ENCODE data around the gene CDKN1B.

CDKN1B gene

DNA sequence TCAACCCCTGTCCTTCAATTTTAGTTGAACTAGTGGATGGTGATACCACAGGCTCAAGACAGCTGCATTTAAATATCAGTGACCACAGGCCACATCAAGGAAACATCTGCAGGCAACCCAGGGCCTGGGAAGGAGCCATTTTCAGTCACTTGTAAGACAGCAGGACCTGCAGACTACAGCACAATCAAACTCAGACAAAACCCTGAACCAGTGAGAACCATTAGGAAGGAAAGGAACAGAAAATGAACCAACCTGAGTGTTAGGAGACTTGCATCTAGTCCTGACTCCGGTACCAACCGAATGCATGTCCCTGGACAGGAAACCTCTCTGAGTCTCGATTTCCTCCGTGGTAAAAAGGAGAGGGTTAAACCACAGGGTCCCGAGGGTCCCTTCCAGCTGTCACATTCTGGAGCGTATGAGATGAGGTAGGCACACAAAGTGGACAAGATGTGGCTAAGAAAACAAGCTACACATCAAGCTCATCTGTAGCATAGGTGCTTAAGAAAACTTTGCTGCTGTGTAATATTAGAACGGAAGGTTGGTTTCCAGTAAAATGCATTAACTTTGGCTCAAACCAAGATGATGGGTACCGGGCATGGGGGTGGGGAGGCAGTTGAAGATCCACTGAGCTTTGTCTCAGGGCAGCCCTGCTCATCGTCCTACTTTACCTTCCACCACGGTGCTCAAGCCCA lies 1.6 kb upstream of the CDKN1B start:
- H3K36me3 ChIP-seq (ENCODE audit: insufficient read depth, low read length) = peaks cover 3% of the 10 kb centered on the region; the same call in 1 of the 2 replicates

DNA sequence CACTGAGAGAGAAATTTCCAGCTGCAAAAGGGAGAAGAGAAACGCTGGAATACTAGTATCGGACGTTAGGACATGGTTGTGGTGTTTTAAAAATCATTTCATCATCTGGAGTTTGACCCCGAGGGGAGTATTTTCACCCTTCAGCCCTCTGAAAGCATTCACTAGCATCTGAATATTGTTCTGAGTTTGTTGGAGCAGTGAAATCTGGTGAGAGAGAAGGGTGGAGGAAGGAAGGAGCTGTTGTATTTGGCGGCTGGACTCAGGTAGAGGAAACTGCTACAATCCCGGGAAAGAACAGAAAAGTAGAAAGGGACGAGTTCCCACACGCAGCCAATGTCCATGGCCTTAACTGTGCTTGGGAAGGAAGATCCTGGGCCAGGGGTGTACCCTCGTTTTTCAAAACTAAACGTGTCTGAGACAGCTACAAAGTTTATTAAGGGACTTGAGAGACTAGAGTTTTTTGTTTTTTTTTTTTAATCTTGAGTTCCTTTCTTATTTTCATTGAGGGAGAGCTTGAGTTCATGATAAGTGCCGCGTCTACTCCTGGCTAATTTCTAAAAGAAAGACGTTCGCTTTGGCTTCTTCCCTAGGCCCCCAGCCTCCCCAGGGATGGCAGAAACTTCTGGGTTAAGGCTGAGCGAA lies 896 bp upstream of the CDKN1B start:
- Histone ChIP-seq H3K9ac (ENCODE audit: low read depth, low read length) (peak overlapping the region; percentile 87), H3K36me3 (ENCODE audit: insufficient read depth, low read length) (peaks cover 3% of the 10 kb centered on the region; the same call in 1 of the 2 replicates)

More for the DNA sequence above, 1.6 kb upstream of the CDKN1B start:
- H3K9ac ChIP-seq (ENCODE audit: low read depth, low read length) = peak overlapping the region; percentile 87; the same call in 1 of the 2 replicates
- H3K4me1 ChIP-seq (ENCODE audit: insufficient read depth, low read length) = peaks cover 25% of the 10 kb centered on the region
- no peaks in the 10 kb centered on the region for H3K9me3 ChIP-seq (ENCODE audit: control insufficient read depth, insufficient read depth, low read length)

DNA sequence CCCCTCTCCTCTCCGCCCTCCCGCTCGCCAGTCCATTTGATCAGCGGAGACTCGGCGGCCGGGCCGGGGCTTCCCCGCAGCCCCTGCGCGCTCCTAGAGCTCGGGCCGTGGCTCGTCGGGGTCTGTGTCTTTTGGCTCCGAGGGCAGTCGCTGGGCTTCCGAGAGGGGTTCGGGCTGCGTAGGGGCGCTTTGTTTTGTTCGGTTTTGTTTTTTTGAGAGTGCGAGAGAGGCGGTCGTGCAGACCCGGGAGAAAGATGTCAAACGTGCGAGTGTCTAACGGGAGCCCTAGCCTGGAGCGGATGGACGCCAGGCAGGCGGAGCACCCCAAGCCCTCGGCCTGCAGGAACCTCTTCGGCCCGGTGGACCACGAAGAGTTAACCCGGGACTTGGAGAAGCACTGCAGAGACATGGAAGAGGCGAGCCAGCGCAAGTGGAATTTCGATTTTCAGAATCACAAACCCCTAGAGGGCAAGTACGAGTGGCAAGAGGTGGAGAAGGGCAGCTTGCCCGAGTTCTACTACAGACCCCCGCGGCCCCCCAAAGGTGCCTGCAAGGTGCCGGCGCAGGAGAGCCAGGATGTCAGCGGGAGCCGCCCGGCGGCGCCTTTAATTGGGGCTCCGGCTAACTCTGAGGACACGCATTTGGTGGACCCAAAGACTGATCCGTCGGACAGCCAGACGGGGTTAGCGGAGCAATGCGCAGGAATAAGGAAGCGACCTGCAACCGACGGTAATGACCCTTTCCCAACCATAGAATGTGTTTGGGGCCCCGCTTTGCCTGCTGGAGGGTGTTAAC lies 615 bp downstream of the CDKN1B start:
- peaks cover 25% of the 10 kb centered on the region for H3K4me1 ChIP-seq (ENCODE audit: insufficient read depth, low read length)
- H3K36me3 ChIP-seq (ENCODE audit: insufficient read depth, low read length) = peaks cover 3% of the 10 kb centered on the region; the same call in 1 of the 2 replicates
- H3K9ac ChIP-seq (ENCODE audit: low read depth, low read length) = peak overlapping the region; percentile 87
- no peaks in the 10 kb centered on the region for H3K9me3 ChIP-seq (ENCODE audit: control insufficient read depth, insufficient read depth, low read length)

More for the DNA sequence above, 896 bp upstream of the CDKN1B start:
- Histone ChIP-seq H3K9me3 (ENCODE audit: control insufficient read depth, insufficient read depth, low read length) (no peaks in the 10 kb centered on the region), H3K4me1 (ENCODE audit: insufficient read depth, low read length) (peaks cover 25% of the 10 kb centered on the region)

DNA sequence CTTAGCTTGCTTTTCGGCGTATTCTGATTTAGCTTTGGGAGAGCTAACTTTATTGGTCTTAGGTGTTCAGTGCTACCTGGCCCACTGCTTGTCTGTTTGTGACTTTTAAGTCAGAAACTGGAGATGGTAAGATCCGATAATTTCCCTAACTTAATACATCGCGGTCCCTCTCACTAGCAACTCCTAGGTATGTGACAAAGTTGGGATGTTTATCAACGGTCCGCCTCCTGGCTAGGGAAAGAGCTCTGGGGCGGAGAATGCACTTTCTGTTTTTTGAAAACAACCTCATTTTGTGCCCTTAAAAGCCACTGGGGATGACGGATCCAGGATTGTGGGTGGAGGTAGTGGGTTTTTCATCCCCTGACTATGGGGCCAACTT lies 1.2 kb downstream of the CDKN1B start:
- peaks cover 3% of the 10 kb centered on the region; the same call in 1 of the 2 replicates for H3K36me3 ChIP-seq (ENCODE audit: insufficient read depth, low read length)
- peaks cover 25% of the 10 kb centered on the region for H3K4me1 ChIP-seq (ENCODE audit: insufficient read depth, low read length)
- peak overlapping the region; percentile 87 for H3K9ac ChIP-seq (ENCODE audit: low read depth, low read length)
- no peaks in the 10 kb centered on the region for H3K9me3 ChIP-seq (ENCODE audit: control insufficient read depth, insufficient read depth, low read length)

DNA sequence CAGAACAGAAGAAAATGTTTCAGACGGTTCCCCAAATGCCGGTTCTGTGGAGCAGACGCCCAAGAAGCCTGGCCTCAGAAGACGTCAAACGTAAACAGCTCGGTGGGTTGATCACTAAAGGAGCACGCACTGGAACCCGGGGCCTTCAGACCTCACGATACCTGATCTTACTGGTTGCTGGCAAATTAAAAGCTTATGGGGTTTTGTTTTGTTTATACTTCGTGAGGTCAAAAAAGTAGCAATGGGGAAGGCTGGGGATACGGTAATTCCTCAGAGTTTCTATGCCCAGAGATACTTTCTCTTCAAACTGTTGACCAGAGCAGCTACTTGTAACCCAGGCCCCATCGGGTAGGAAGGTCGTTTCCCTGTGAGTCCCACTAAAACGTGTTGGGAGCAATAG lies 1.7 kb downstream of the CDKN1B start:
- Histone ChIP-seq H3K9me3 (ENCODE audit: control insufficient read depth, insufficient read depth, low read length) (no peaks in the 10 kb centered on the region), H3K36me3 (ENCODE audit: insufficient read depth, low read length) (peaks cover 3% of the 10 kb centered on the region; the same call in 1 of the 2 replicates), H3K4me1 (ENCODE audit: insufficient read depth, low read length) (peaks cover 23% of the 10 kb centered on the region), H3K9ac (ENCODE audit: low read depth, low read length) (peak overlapping the region; percentile 87; the same call in 1 of the 2 replicates)

DNA sequence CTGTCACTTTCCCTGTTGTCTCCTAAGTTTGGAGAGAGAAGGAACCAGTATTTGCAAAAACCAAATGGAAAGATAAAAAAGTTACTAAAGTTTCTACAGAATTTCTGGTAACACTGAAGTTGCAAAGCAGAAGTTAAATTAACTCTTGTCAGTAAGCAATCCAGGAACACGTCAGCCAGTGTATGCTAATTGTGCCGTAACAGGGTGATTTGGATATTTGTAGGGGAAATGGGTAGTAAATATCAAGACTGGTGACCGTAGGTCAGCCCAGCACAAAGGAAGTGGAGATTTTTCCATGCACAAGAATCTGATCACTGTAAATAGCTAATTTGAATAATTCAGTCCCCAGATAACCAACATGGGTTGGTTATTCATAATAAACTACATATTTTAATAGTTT lies 2.3 kb downstream of the CDKN1B start:
- Histone ChIP-seq H3K4me1 (ENCODE audit: insufficient read depth, low read length) (peaks cover 20% of the 10 kb centered on the region), H3K36me3 (ENCODE audit: insufficient read depth, low read length) (peaks cover 3% of the 10 kb centered on the region; the same call in 1 of the 2 replicates), H3K9me3 (ENCODE audit: control insufficient read depth, insufficient read depth, low read length) (no peaks in the 10 kb centered on the region), H3K9ac (ENCODE audit: low read depth, low read length) (peak overlapping the region; percentile 87; the same call in 1 of the 2 replicates)

DNA sequence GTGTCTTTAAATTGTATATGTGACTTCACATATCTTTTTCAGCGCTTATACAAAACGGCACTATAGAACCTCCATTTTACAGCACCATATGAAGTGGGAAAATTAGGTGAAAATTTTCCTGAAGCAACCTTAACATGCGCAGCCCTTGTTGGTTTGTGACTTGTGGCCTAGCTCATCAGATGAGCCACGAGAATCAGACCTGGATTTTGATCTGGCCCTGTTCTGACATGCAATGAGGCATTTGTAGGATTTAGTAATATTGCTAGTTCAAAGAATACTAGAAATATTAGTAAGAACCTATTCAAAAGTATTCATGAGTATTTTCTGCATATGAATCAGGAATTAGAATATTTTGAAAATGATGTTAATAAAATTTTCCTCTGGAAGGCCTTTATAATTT lies 2.9 kb downstream of the CDKN1B start:
- Histone ChIP-seq H3K36me3 (ENCODE audit: insufficient read depth, low read length) (peaks cover 3% of the 10 kb centered on the region; the same call in 1 of the 2 replicates), H3K4me1 (ENCODE audit: insufficient read depth, low read length) (peaks cover 19% of the 10 kb centered on the region), H3K9ac (ENCODE audit: low read depth, low read length) (no peak overlapping the region), H3K9me3 (ENCODE audit: control insufficient read depth, insufficient read depth, low read length) (no peaks in the 10 kb centered on the region)

DNA sequence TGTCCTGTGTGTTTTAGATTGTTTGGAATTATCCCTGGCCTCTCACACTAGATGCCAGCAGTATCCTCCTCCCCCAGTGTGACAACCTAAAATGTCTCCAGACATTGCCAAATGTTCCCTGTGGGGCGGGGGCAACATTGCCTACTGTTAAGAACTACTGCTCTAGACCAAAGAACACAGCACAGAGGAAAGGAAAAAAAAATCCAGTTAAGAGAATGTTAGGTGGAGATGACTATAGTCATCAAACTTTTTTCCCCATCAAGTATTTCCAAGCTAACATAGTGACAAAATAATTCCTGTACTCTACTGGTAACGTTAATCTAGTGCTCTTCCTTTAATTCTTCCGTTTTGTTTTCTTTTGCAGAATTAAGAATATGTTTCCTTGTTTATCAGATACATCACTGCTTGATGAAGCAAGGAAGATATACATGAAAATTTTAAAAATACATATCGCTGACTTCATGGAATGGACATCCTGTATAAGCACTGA lies 3.5 kb downstream of the CDKN1B start:
- Histone ChIP-seq H3K9me3 (ENCODE audit: control insufficient read depth, insufficient read depth, low read length) (no peaks in the 10 kb centered on the region), H3K36me3 (ENCODE audit: insufficient read depth, low read length) (peaks cover 3% of the 10 kb centered on the region; the same call in 1 of the 2 replicates), H3K4me1 (ENCODE audit: insufficient read depth, low read length) (peaks cover 12% of the 10 kb centered on the region), H3K9ac (ENCODE audit: low read depth, low read length) (no peak overlapping the region)

DNA sequence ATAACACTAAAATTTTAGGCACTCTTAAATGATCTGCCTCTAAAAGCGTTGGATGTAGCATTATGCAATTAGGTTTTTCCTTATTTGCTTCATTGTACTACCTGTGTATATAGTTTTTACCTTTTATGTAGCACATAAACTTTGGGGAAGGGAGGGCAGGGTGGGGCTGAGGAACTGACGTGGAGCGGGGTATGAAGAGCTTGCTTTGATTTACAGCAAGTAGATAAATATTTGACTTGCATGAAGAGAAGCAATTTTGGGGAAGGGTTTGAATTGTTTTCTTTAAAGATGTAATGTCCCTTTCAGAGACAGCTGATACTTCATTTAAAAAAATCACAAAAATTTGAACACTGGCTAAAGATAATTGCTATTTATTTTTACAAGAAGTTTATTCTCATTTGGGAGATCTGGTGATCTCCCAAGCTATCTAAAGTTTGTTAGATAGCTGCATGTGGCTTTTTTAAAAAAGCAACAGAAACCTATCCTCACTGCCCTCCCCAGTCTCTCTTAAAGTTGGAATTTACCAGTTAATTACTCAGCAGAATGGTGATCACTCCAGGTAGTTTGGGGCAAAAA lies 4.1 kb downstream of the CDKN1B start:
- Histone ChIP-seq H3K9me3 (ENCODE audit: control insufficient read depth, insufficient read depth, low read length) (no peaks in the 10 kb centered on the region), H3K4me1 (ENCODE audit: insufficient read depth, low read length) (peaks cover 11% of the 10 kb centered on the region; the same call in 1 of the 2 replicates), H3K36me3 (ENCODE audit: insufficient read depth, low read length) (peaks cover 3% of the 10 kb centered on the region; the same call in 1 of the 2 replicates), H3K9ac (ENCODE audit: low read depth, low read length) (no peak overlapping the region)

DNA sequence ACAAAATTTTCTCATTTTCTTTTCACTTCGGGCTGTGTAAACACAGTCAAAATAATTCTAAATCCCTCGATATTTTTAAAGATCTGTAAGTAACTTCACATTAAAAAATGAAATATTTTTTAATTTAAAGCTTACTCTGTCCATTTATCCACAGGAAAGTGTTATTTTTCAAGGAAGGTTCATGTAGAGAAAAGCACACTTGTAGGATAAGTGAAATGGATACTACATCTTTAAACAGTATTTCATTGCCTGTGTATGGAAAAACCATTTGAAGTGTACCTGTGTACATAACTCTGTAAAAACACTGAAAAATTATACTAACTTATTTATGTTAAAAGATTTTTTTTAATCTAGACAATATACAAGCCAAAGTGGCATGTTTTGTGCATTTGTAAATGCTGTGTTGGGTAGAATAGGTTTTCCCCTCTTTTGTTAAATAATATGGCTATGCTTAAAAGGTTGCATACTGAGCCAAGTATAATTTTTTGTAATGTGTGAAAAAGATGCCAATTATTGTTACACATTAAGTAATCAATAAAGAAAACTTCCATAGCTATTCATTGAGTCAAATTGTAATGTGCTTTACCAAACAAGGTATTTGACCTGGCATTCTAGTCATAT lies 4.8 kb downstream of the CDKN1B start:
- Histone ChIP-seq H3K36me3 (ENCODE audit: insufficient read depth, low read length) (peaks cover 3% of the 10 kb centered on the region; the same call in 1 of the 2 replicates), H3K9ac (ENCODE audit: low read depth, low read length) (no peak overlapping the region), H3K9me3 (ENCODE audit: control insufficient read depth, insufficient read depth, low read length) (no peaks in the 10 kb centered on the region), H3K4me1 (ENCODE audit: insufficient read depth, low read length) (peaks cover 11% of the 10 kb centered on the region; the same call in 1 of the 2 replicates)

DNA sequence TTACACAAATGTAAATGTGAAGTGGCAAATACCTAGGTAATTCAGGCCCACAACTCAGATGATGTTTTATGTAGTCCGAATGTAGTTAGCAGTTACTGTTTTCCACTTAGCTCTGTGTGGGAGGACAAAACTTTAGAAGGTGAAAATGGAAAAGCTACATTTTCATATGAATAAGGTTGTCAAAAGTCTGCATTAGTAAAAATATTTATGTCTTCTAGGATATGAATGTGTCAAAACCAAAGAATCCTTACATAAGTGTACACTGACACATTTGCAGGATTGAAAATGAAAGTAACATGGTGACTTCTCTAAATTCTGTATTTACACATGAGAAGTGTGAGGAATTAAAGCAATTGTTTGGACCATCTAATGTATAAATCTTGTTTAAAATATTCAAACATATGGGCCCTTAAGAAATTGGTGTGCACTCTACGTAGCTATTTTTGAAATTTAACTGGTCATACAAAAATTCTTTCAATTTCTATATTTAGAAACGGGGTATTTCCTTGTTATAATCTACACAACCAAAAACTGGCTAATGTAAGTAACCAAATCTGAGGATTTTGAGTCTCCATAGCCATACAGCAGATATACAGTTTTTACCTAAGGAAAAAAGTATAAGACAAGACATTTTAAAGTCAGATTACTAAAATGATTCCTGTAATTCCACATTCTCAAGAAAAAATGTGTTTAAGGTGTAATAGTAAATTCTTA lies 5.4 kb downstream of the CDKN1B start:
- Histone ChIP-seq H3K4me1 (ENCODE audit: insufficient read depth, low read length) (peaks cover 11% of the 10 kb centered on the region; the same call in 1 of the 2 replicates), H3K36me3 (ENCODE audit: insufficient read depth, low read length) (peaks cover 3% of the 10 kb centered on the region; the same call in 1 of the 2 replicates), H3K9ac (ENCODE audit: low read depth, low read length) (no peak overlapping the region), H3K9me3 (ENCODE audit: control insufficient read depth, insufficient read depth, low read length) (no peaks in the 10 kb centered on the region)

DNA sequence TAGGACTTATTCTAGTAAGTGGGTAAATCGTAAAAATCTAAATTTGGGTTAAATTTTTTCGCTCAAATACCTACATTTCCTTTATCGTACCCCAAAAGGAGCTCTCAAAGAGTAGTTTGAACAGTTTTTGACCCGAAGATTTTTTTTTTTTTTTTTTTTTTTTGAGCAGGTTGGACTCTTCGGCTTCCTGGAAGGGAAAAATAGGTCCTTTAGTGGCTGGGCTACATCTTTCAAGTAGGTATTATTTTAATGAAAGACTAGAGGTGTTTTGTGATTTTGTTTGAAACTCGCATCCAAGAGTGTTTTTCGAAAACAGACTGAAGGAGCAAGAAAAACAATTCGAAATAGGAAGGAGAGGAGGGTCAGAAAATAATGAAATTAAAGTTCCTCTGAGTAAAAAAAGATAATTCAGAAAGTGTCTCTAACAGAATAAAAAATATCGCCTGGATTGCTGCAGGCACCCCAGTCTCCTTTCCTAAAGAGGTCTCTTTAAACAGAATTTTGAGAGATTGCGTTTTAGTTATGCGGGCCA lies 6.0 kb downstream of the CDKN1B start:
- Histone ChIP-seq H3K36me3 (ENCODE audit: insufficient read depth, low read length) (peaks cover 3% of the 10 kb centered on the region; the same call in 1 of the 2 replicates), H3K9me3 (ENCODE audit: control insufficient read depth, insufficient read depth, low read length) (no peaks in the 10 kb centered on the region), H3K9ac (ENCODE audit: low read depth, low read length) (peak overlapping the region; percentile 54), H3K4me1 (ENCODE audit: insufficient read depth, low read length) (peaks cover 11% of the 10 kb centered on the region; the same call in 1 of the 2 replicates)

Data from ES-I3 (cell line).